Keratinocyte (primary cell): ENCODE data around the gene CASK. TPM values are rescaled to one million over a fixed set of nuclear protein-coding genes. Genes with fewer than 3 reads are reported as not detected.

Source experiments
- DNase-seq: peaks from one replicate; pipeline ENCODE4 v3.0.0-alpha.2; 2011; ENCODE audit warnings: low read depth, missing footprints, low spot score
- FAIRE-seq: peaks from 2 replicates; lab custom pipeline; 2011; peaks lifted over from hg19 to GRCh38; lab: Jason Lieb, UNC
- H2AFZ ChIP-seq: 2 replicates; pipeline ENCODE4 v1.6.0; 2012; ENCODE audit warnings: low read length, control low read depth, inconsistent platforms; ENCODE audit not compliant: control insufficient read depth
- H3K27ac ChIP-seq: 2 replicates; pipeline ENCODE4 v1.5.1; 2011; ENCODE audit warnings: low read length; ENCODE audit not compliant: control insufficient read depth, insufficient read depth
- H3K27me3 ChIP-seq: 3 replicates; pipeline ENCODE4 v1.6.0; 2011; ENCODE audit warnings: low read length; ENCODE audit not compliant: control insufficient read depth, insufficient read depth; ENCODE audit errors: extremely low read depth
- H3K36me3 ChIP-seq, 2 experiments: 2 replicates in 1 of 2; 3 replicates in 1 of 2; pipeline ENCODE4 v1.5.1; 2011; ENCODE audit warnings: low read length in 2 of 2, mild to moderate bottlenecking in 1 of 2; ENCODE audit not compliant: control insufficient read depth in 2 of 2, insufficient read depth in 2 of 2; ENCODE audit errors: extremely low read depth in 1 of 2
- H3K4me1 ChIP-seq: 3 replicates; pipeline ENCODE4 v1.5.1; 2011; ENCODE audit warnings: low read length; ENCODE audit not compliant: control insufficient read depth, insufficient read depth; ENCODE audit errors: extremely low read depth
- H3K4me2 ChIP-seq: 3 replicates; pipeline ENCODE4 v1.6.0; 2011; ENCODE audit warnings: low read depth, low read length; ENCODE audit not compliant: control insufficient read depth, insufficient read depth; ENCODE audit errors: extremely low read depth
- H3K4me3 ChIP-seq, 3 experiments: fragments of 200-600 bp in 1 of 3; sonication (generic) in 1 of 3; 2 replicates in 2 of 3; 3 replicates in 1 of 3; pipeline ENCODE4 v1.5.1; 2011 to 2016; ENCODE audit warnings: low read length in 3 of 3, mild to moderate bottlenecking in 3 of 3, control low read depth in 2 of 3, inconsistent platforms in 1 of 3, low read depth in 1 of 3, mixed read lengths in 1 of 3, mixed run types in 1 of 3, moderate library complexity in 1 of 3; ENCODE audit not compliant: control insufficient read depth in 2 of 3, insufficient read depth in 2 of 3; ENCODE audit errors: extremely low read depth in 1 of 3
- H3K79me2 ChIP-seq: 2 replicates; pipeline ENCODE4 v1.6.0; 2012; ENCODE audit warnings: low read length; ENCODE audit not compliant: control insufficient read depth, insufficient read depth
- H3K9ac ChIP-seq: 3 replicates; pipeline ENCODE4 v1.6.0; 2011; ENCODE audit warnings: low read length; ENCODE audit not compliant: control insufficient read depth, insufficient read depth; ENCODE audit errors: extremely low read depth
- H3K9me1 ChIP-seq: 3 replicates; pipeline ENCODE4 v1.6.0; 2011; ENCODE audit warnings: low read length; ENCODE audit not compliant: control insufficient read depth, insufficient read depth; ENCODE audit errors: extremely low read depth
- H3K9me3 ChIP-seq: 2 replicates; pipeline ENCODE4 v1.5.1; 2012; ENCODE audit warnings: low read depth, low read length; ENCODE audit not compliant: control insufficient read depth
- H4K20me1 ChIP-seq: 3 replicates; pipeline ENCODE4 v1.6.0; 2011; ENCODE audit warnings: low read length; ENCODE audit not compliant: control insufficient read depth, insufficient read depth; ENCODE audit errors: extremely low read depth
- CTCF ChIP-seq, 3 experiments: IDR thresholded peaks in 1 of 3; conservative IDR thresholded peaks in 1 of 3; optimal IDR thresholded peaks in 1 of 3; 2 replicates in 2 of 3; 3 replicates in 1 of 3; pipeline versions ENCODE3 to v1.5.1; 2011; ENCODE audit warnings: low read length in 3 of 3, mild to moderate bottlenecking in 3 of 3, moderate library complexity in 2 of 3, control low read depth in 1 of 3, inconsistent platforms in 1 of 3; ENCODE audit not compliant: insufficient read depth in 2 of 3; ENCODE audit errors: extremely low read depth in 1 of 3
- EZH2 ChIP-seq: IDR thresholded peaks from one replicate; pipeline ENCODE4 v1.6.1; 2012; ENCODE audit warnings: inconsistent platforms, mild to moderate bottlenecking, low read length, moderate library complexity
- dilution Hi-C: fragments of 300-500 bp; cut with MboI; formaldehyde crosslinking; loops from one replicate; pipeline ENCODE4 v1.7.0; 2020; ENCODE audit warnings: low sequenced_read_pairs; ENCODE audit not compliant: extremely low pct_ligation_motif_present
- polyA plus RNA-seq, 5 experiments: library from polyadenylated mRNA; depleted of rRNA in 3 of 5; stranded (reverse) in 3 of 5; stranded (forward) in 1 of 5; unstranded in 1 of 5; fragments of >200 nt; gene quantifications; 1 replicate in 1 of 5; 2 replicates in 3 of 5; 3 replicates in 1 of 5; pipeline versions ENCODE4 v1.2.1 to v1.2.3, GENCODE V29; 2011 to 2012; ENCODE audit warnings: missing spikeins in 2 of 5, low read depth in 1 of 5, low replicate concordance in 1 of 5

Gene CASK
- polyA plus RNA-seq, 1 donor (not counting 4 experiments of a cell fraction or from before 2014, with no cell fraction given): 33.7 TPM

GRCh38 chrX:41935832-41936231, 12.5 kb upstream of the CASK start:
- H3K9me1 ChIP-seq: no peaks in the 10 kb centered on the region
- no peaks in the 10 kb centered on the region for H3K4me1 ChIP-seq
- H3K9ac ChIP-seq: no peak overlapping the region
- no peaks in the 10 kb centered on the region for H3K79me2 ChIP-seq
- H2AFZ ChIP-seq: no peak overlapping the region
- FAIRE-seq (no peak), DNase-seq (no peak)
- no peak overlapping the region for H3K4me2 ChIP-seq
- no peaks in the 10 kb centered on the region for H3K36me3 ChIP-seq
- H3K4me3 ChIP-seq: no peak overlapping the region
- no peak for TF ChIP-seq EZH2
- no peak for TF ChIP-seq CTCF (optimal IDR thresholded peaks at IDR 0.05 in 1 of 3, IDR thresholded peaks at IDR 0.05 in 1 of 3, conservative IDR thresholded peaks at IDR 0.05 in 1 of 3; ENCODE audit: extremely low read depth in 1 of 3, insufficient read depth in 2 of 3, low read length in 3 of 3)
- dilution Hi-C loops: no loop called here
- H3K27me3 ChIP-seq: peaks cover 3% of the 10 kb centered on the region
- H4K20me1 ChIP-seq: no peaks in the 10 kb centered on the region
- no peaks in the 10 kb centered on the region for H3K9me3 ChIP-seq
- no peak overlapping the region for H3K27ac ChIP-seq

- Histone ChIP-seq H3K9ac (no peak overlapping the region), H3K36me3 (no peaks in the 10 kb centered on the region), H3K9me1 (no peaks in the 10 kb centered on the region), H4K20me1 (no peaks in the 10 kb centered on the region), H3K4me3 (no peak overlapping the region), H2AFZ (no peak overlapping the region), H3K27me3 (no peaks in the 10 kb centered on the region), H3K4me1 (no peaks in the 10 kb centered on the region), H3K9me3 (no peaks in the 10 kb centered on the region), H3K4me2 (no peak overlapping the region), H3K27ac (no peak overlapping the region), H3K79me2 (no peaks in the 10 kb centered on the region)
- DNase-seq: no peak
- no peak for FAIRE-seq
- TF ChIP-seq EZH2: no peak
- TF ChIP-seq CTCF (optimal IDR thresholded peaks at IDR 0.05 in 1 of 3, IDR thresholded peaks at IDR 0.05 in 1 of 3, conservative IDR thresholded peaks at IDR 0.05 in 1 of 3; ENCODE audit: extremely low read depth in 1 of 3, insufficient read depth in 2 of 3, low read length in 3 of 3): no peak
- dilution Hi-C loops: no loop called here
These were observed 10.2 kb upstream of the CASK start for GRCh38 chrX:41933546-41933945.
